Activated B cell treated with CpG ODN at 0.5 μM for 24 hours (primary cell): ENCODE data around the gene TRNT1. TPM values are rescaled to one million over a fixed set of nuclear protein-coding genes. Genes with fewer than 3 reads are reported as not detected.

Experiments
- ATAC-seq: fragments of 200-7000 bp; cut with Tn5 transposase; one replicate; pipeline ENCODE4 v1.10.0; 2021; ENCODE audit warnings: low read depth, mild to moderate bottlenecking, moderate library complexity
- CTCF ChIA-PET: fragments of 350-600 bp; sonication (Branson Sonifier 250); formaldehyde crosslinking; loops from one replicate; lab custom pipeline; 2021; ENCODE audit warnings: antibody characterized with exemption; lab: Charles Lee
- POLR2A ChIA-PET: fragments of 350-600 bp; sonication (Branson Sonifier 250); formaldehyde crosslinking; loops from one replicate; lab custom pipeline; 2021; ENCODE audit warnings: antibody characterized with exemption; lab: Charles Lee
- DNase-seq: peaks from one replicate; pipeline ENCODE4 v3.0.0; 2022
- H3K27ac Mint-ChIP-seq: one replicate; pipeline ENCODE4 v1.8.0; 2020; ENCODE audit warnings: mixed read lengths
- H3K27me3 Mint-ChIP-seq: one replicate; pipeline ENCODE4 v1.8.0; 2021; ENCODE audit warnings: mixed read lengths
- H3K36me3 Mint-ChIP-seq: one replicate; pipeline ENCODE4 v1.8.0; 2021; ENCODE audit warnings: low read depth, mixed read lengths
- H3K4me1 Mint-ChIP-seq: one replicate; pipeline ENCODE4 v1.8.0; 2021; ENCODE audit warnings: mixed read lengths
- H3K4me3 Mint-ChIP-seq: one replicate; pipeline ENCODE4 v1.8.0; 2020; ENCODE audit warnings: mild to moderate bottlenecking, mixed read lengths
- H3K9me3 Mint-ChIP-seq: one replicate; pipeline ENCODE4 v1.8.0; 2020; ENCODE audit warnings: mixed read lengths
- intact Hi-C: fragments of 100-400 bp; cut with micrococcal nuclease; formaldehyde crosslinking; loops from one replicate; pipeline ENCODE4 v1.15.1; 2024
- total RNA-seq: library from RNA; stranded (reverse); gene quantifications from 2 replicates; pipeline ENCODE4 v1.2.3, GENCODE V29; 2022
- TF ChIP-seq, protein P1 (sequence below): fragments of 200-600 bp; IDR thresholded peaks from one replicate; pipeline ENCODE4 v1.8.0; 2022; ENCODE audit warnings: antibody characterized with exemption, mild to moderate bottlenecking

TRNT1 gene
- total RNA-seq, 1 donor from 2014 or later: 51.3 TPM

DNA sequence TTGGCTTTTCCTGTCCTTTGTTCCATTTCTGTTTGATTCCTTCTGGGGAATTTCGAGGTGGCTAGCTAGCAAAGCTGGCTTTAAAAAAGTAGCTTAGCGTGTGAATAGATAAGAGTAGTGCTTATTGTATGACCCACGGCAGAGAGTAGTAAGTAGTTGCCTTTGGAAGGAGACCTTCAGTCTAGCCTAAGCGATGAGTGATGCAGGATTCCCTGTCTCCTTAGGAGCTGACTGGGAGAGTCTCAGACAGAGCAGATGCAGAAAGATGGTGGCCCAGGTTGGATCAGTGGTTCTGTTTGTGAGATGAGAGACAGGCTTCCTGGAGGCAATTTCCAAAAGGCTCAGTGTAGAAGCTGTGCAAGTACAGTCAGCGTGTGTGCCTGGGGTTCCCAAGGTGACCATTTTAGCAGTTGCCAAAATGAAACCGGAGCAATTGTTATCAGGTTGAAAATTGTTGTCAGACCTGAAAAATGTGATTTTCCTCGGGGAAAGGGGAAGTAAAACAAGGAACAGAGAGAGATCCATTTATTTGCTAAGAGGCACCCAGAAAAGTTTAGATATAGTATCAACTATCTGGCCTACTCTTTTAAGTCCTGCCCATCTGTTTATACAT, 15.9 kb upstream of the TRNT1 start:
- POLR2A ChIA-PET: no interaction called here
- CTCF ChIA-PET: no interaction called here
- peak overlapping the region; percentile 57 for H3K27ac Mint-ChIP-seq

DNA sequence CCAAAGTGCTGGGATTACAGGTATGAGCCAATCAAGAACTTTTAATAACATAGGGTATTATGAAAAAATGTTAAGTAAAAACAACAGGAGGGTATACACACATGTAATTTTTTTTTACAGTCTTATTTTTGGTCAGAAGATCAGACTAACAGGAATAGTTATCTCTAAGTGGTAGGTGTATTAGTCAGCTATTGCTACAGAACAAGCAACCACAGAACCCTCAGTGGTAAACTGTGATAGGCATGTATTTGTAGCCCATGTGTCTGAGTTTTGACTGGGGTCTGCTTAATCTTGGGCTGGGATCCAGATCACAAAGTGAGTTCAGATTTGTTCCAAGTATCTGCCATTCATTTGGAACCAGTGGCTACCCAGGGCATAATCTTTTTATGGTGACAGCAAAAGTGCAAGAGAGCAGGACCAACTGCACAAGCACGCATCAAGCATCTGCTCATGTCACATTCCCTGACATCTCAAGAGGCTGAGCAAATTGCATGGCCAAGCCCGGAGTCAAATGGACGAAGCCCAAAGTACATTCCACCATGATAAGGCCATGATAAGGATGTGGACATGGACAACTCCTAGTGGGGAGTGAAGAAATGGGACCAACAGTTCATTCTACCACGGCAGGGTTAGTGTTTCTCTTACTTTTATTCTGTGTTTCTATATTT, 13.6 kb upstream of the TRNT1 start:
- CTCF ChIA-PET: no interaction called here

More for the DNA sequence above, 15.9 kb upstream of the TRNT1 start:
- Mint-ChIP-seq H3K27me3 (peaks cover 3% of the 10 kb centered on the region), H3K4me1 (peaks cover 32% of the 10 kb centered on the region), H3K9me3 (no peaks in the 10 kb centered on the region), H3K4me3 (no peak overlapping the region), H3K36me3 (no peaks in the 10 kb centered on the region)
- DNase-seq (no peak), ATAC-seq (no peak)
- TF ChIP-seq, protein P1, sequence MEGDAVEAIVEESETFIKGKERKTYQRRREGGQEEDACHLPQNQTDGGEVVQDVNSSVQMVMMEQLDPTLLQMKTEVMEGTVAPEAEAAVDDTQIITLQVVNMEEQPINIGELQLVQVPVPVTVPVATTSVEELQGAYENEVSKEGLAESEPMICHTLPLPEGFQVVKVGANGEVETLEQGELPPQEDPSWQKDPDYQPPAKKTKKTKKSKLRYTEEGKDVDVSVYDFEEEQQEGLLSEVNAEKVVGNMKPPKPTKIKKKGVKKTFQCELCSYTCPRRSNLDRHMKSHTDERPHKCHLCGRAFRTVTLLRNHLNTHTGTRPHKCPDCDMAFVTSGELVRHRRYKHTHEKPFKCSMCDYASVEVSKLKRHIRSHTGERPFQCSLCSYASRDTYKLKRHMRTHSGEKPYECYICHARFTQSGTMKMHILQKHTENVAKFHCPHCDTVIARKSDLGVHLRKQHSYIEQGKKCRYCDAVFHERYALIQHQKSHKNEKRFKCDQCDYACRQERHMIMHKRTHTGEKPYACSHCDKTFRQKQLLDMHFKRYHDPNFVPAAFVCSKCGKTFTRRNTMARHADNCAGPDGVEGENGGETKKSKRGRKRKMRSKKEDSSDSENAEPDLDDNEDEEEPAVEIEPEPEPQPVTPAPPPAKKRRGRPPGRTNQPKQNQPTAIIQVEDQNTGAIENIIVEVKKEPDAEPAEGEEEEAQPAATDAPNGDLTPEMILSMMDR: no peak
- intact Hi-C loops: loop anchor here (2.0 kb wide), 1 partner anchor 22 kb away; no protein-coding TSS in a partner anchor

DNA sequence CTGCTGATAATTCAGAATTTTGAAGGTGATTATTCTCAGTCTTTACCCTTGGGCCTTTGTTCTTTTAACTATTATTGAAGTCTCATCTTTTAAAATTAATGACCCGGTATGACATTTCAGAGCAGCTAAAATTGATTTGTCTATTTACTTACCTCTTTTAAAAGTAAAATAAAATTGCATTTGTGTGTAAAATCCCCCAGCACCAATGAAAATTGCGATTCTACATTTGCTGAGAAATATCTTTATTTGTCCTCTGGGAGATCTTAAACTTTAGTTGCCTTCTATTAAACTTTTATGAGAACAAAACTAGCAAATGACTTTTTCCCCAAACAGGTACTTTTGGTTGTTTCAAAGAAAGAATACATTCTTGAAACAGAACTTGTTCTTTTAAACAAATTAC, 9.1 kb upstream of the TRNT1 start:
- Mint-ChIP-seq H3K27ac (no peak overlapping the region), H3K4me3 (no peak overlapping the region), H3K27me3 (peaks cover 6% of the 10 kb centered on the region), H3K4me1 (no peaks in the 10 kb centered on the region), H3K9me3 (no peaks in the 10 kb centered on the region), H3K36me3 (no peaks in the 10 kb centered on the region)
- intact Hi-C loops: no loop called here
- POLR2A ChIA-PET: no interaction called here
- TF ChIP-seq, protein P1: no peak
- CTCF ChIA-PET: no interaction called here
- ATAC-seq (no peak), DNase-seq (no peak)

More for the DNA sequence above, 13.6 kb upstream of the TRNT1 start:
- Mint-ChIP-seq H3K4me1 (peaks cover 22% of the 10 kb centered on the region), H3K36me3 (no peaks in the 10 kb centered on the region), H3K27ac (no peak overlapping the region), H3K4me3 (no peak overlapping the region), H3K27me3 (peaks cover 3% of the 10 kb centered on the region), H3K9me3 (no peaks in the 10 kb centered on the region)
- POLR2A ChIA-PET: no interaction called here
- DNase-seq (no peak), ATAC-seq (no peak)
- intact Hi-C loops: no loop called here
- TF ChIP-seq, protein P1: no peak

DNA sequence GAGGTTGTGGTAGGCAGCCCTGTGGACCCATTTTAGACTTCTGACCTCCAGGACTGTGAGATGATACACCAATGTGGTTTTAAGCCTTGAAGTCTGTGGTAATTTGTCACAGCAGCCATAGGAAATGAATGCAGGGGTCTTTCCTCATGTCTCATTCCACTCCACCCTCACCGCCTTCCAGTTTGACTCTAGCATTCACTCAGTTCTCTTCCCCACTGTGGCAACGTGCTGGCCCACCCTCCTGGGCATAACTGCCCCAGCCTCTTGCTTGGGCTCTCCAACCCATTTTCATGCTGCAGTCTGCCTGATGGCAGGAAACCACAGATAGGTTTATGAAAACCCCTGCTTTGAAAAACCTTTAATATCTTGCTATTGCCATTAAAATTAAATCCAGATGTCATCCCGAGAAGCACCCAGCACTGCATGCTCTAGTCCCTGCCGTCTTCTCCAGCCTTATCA, 7.3 kb upstream of the TRNT1 start:
- no peak overlapping the region for H3K4me3 Mint-ChIP-seq
- POLR2A ChIA-PET: no interaction called here
- peaks cover 6% of the 10 kb centered on the region for H3K27me3 Mint-ChIP-seq
- ATAC-seq (no peak), DNase-seq (no peak)
- intact Hi-C loops: no loop called here
- no peak overlapping the region for H3K27ac Mint-ChIP-seq
- CTCF ChIA-PET: interaction anchor here (0.6 kb wide), 1 partner anchor 1577 kb away, joined by 3 read pairs; no protein-coding TSS in a partner anchor
- no peaks in the 10 kb centered on the region for H3K4me1 Mint-ChIP-seq
- H3K36me3 Mint-ChIP-seq: no peaks in the 10 kb centered on the region
- TF ChIP-seq, protein P1: no peak
- no peaks in the 10 kb centered on the region for H3K9me3 Mint-ChIP-seq

DNA sequence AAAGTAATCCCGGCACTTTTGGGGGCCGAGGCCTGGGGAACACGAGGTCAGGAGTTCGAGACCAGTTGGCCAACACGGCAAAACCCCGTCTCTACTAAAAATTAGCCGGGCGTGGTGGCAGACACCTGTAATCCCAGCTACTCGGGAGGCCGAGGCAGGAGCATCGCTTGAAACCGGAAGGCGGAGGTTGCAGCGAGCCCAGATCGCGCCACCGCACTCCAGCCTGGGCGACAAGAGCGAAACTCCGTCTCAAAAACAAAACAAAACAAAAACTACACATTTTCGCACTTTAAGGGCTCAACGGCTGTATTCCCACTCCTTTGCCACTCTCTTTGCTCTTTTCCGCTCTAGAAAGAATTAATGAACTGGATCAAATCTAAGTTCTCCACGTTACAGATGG, 763 bp upstream of the TRNT1 start:
- Mint-ChIP-seq H3K9me3 (no peaks in the 10 kb centered on the region), H3K27me3 (no peaks in the 10 kb centered on the region), H3K4me3 (peak overlapping the region; percentile 96), H3K4me1 (peaks cover 28% of the 10 kb centered on the region), H3K27ac (peak overlapping the region; percentile 93), H3K36me3 (peaks cover 22% of the 10 kb centered on the region)
- CTCF ChIA-PET: no interaction called here
- POLR2A ChIA-PET: interaction anchor here (0.7 kb wide), 1 partner anchor 19 kb away, joined by 6 read pairs; no protein-coding TSS in a partner anchor
- TF ChIP-seq, protein P1: no peak
- DNase-seq (no peak), ATAC-seq (no peak)
- intact Hi-C loops: loop anchor here (1.0 to 10.0 kb wide), 6 partner anchors 19 to 1999 kb away; partner anchors contain the start of genes ARL8B, CRBN, ITPR1 and SETMAR
